GM21381 (cell line): Measurements from ENCODE around the gene KIAA0408.
"Not testable (repeated sequence)": the region's sequence is repeated elsewhere in the genome, so short reads cannot be mapped to it uniquely, and the experiment has no call there.

Experiments
- ATAC-seq: cut with Tn5 transposase; IDR thresholded peaks from one replicate; pipeline ENCODE4 v1.9.1; 2021; ENCODE audit warnings: mild to moderate bottlenecking, moderate library complexity; ENCODE audit not compliant: unreplicated experiment

Gene KIAA0408

DNA sequence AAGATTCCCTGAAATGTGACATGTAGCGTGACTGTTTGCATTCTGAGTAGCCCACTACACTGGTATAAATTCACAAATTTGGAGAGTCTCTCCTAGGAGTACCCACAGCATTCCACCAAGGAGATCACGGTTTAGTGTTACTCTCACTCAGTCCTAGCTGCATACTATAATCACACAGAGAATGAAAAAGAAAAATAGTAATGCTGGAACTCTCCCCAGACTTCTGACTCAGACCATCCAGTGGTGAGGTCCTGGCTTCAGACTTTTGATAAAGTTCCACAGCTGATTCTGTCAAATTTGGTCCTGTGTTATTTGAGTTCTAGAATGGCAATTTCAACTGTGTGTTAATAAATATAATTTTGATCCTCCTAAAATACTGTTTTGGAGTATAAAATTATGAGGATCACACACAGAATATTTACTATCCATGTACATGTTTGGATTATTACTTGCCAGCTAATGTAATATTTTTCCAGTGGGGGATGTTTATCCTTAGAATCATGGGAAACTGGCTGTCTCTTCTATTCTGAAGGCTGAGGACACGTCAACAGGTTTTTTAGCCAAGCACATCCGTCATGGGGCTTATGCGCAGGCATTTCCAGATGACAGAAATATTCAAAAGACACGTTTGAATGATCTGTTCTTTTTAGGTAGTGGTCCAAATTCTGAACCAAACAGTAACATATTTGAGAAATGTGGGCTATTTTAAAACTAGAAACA, 5.1 kb upstream of the KIAA0408 start:
- ATAC-seq = no peak

DNA sequence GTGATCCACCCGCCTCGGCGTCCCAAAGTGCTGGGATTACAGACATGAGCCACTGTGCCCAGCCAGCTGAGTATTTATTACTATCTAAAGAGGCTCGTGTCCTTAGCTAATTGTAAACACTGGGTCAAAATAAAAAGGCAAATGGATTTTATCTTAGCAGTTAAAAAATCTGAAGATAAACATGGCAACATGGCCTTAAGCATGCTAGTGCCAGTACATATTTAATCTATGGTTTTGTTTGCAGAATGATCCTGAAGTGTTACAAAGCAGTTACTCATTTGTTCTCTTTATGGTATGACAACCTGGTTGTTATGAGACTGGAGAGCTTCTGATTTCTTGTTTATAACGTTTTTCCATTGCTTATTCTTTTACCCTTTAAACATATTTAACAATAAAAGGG, 3.9 kb upstream of the KIAA0408 start:
- no peak for ATAC-seq

DNA sequence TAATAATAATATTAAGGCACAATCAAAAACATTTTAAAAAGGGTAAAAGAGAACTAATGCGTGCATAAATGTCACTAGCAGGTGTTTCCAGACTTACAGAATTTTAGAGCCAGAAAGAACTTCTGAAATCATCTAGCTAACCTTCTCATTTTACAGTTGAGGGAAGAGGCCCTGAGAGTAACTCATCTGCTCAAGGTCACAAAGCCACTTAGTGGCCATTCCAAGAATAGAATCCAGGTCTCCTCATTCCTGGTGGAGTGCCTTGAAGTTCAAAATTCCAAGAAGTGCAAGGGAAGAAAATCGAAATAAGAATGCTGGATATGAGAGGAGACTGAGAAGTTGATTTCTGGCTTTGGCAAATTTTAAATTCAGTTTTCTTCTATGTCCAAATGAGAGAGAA, 3.2 kb upstream of the KIAA0408 start:
- ATAC-seq = no peak

DNA sequence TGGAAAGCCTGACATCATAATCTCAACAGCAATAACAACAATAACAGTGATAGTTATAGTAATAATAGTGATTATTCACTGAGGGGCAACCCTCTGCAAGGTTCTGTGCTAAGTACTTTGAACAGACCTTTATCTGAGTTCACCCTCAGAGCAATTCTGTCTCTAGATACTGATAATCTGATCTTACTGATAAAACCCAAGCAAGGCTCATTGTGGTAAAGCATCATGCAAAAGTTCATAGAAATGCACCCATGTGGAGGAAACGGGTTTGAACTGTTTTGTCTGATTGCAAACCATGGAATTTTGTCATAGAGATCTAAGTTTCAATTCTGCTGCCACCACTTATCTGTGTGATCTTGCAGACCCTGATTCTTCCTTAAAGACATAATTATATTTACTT, 1.3 kb upstream of the KIAA0408 start:
- no peak for ATAC-seq

DNA sequence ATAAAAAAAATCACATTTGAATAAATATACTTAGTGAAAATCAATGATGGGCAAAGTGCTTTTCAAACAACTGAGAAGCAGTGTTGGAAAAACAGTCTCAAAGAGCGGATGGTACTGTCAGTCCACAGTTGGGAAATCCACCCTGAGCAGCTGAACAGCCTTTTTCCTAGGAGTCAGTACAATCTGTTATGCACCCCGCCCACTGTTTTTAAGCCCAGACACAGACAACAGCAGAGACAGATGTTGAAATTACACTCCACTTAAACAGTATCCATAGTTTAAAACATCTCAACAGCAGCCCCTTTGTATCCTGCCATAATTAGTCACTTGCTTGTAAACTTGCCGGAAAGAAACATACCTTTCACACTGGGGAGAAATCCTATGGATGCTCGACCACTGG, 372 bp downstream of the KIAA0408 start:
- ATAC-seq = no peak

DNA sequence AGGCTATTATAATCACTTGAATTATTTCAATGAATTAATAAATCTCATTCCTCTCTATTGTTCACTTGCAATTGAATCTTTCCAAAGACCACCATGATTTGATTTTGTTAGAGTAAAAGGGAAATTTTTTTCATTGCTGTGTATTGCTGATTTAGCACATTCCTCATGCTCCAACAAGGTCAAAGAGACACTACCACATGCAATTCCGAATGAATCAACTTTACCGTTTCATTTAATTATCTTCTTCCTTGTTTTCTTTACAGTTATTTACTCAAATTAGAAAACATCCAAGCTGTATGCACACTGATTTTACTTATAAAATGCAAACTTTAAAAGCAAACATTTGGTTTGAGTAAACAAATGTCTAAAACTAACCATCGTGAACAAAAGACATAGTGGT, 967 bp downstream of the KIAA0408 start:
- no peak for ATAC-seq

DNA sequence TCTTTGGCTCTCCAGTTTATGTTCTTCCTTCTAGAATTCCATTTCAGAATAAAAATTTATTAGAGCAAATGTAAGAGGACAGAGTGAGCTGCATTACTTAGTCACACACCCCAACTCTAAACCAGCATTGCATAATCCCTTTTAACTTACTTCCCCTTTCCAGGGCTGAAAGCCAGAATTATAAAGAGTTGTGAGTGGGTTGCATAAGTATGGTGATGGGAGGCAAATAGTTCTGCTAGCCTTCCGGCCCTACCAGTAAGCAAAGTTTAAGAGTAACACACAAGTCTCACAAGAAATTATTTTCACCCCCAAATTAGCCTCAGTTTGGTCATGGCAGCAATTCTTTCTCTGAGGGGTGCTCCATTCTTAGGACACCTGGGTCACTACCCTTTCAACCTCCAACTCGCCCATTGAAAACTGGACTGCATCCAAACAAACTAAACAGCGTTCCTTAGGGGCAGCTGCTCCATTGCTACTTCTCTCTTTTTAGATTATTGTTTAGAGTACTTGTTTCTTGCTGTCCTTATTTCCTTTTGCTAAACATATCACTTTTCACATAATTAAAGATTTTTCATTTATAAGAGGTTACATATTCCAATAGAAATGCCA, 1.6 kb downstream of the KIAA0408 start:
- ATAC-seq = no peak

DNA sequence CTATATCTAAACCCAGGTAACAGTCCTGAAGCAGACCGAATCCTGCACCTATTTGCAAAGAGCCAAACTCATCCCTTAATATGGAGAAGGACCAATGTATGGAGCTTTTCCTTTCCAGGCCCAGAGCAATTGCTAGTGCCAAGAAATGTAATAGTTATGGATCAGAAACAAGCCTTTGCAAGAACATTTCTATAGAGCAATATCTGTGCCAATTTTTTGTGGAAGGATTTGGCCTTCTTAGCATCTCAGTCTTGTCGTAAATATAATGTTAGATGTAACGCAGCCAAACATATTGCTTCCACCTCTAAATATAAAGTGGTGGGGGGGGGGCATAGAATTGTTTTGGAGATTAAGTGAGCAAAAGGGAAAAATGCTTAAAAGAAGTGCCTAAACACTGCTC, 2.7 kb downstream of the KIAA0408 start:
- no peak for ATAC-seq

DNA sequence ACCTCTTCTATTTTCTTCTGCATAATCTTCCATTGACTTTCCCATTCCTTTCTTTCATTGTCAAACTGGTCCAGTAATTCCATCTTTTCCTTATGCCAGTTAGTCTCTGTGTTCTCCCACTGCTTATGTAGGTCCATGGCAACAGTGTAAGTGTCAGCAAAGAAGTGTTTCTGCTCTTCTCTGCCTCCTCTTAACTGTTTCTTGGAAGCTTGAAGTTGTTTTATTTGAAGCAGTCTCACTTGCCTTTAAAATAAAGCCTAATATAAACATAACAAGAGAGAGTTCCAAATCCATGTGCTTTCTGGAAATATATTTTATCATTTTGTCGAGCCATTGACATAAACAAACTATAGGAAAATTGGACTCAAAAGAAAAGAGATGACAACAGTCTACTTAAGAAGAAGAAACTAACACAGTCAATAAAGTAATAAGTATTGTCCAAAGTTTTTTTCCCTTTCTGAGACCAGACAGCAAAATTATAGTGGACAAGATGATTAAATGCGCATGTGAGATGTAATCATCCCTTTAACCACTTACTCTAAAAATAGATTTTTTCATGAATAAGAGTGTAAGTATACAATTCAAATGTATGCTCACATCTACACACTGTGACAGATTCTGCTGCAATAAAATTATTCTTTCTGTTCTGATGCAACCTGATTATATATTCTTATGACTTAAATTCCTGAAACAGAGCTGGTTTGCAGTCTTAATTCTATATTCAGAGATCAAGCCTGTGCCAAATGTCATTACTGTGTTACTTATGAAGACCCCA, 5.2 kb downstream of the KIAA0408 start:
- no peak for ATAC-seq

DNA sequence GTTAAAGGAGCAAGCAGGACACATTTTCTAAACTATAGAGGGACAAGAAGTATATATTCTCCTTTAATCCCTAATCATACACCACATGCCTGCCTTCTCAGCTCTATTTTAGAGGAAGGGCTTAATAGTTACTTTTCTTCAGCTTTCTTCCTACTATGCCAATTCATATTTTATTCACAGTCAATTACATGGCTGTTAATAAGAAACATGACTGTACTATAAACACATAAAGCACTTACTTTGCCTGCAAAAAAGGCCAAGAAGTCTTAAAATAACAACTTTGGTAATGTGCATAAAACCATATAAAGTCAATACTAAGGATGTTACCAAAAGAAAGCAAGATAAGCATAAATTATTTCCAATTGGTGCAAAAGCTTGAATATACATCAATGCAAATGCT, 6.4 kb downstream of the KIAA0408 start:
- no peak for ATAC-seq

DNA sequence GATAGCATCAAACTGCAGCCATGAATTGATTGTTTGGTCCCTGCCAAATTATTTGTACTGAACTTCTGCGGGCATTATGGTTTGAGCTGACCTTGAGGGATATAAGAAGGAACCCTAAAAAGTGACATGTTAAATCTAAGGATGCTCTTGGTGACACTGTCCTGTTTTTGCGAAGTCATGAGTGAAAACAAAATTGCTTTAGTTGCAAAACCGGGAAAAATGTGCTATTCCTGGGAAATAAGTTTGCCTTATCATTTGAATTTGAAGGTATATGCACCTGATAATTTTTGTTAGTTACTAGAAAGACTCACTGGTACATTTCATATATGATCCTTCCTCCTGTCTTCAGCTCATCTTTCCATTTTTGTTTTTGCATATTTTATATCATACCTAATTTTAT, 7.8 kb downstream of the KIAA0408 start:
- no peak for ATAC-seq

DNA sequence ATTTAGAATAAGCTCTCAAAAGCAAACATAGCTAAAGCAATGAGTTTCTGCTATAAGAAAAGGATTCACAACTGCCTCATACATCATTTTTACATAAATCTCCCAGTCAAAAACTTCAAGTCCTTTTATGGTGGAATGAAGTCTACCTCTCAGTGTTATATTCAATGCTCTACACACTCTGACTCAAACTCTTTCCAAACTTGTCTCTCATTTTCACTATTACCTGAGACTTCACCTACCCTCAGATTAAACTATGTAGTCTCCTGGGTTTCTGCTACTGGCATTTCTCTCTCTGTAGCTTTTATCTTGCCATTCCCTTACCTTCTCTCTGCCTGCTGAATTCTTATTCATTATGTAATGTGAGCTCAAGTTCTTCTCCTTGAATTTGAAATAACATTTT, 11.4 kb downstream of the KIAA0408 start:
- ATAC-seq = no peak

DNA sequence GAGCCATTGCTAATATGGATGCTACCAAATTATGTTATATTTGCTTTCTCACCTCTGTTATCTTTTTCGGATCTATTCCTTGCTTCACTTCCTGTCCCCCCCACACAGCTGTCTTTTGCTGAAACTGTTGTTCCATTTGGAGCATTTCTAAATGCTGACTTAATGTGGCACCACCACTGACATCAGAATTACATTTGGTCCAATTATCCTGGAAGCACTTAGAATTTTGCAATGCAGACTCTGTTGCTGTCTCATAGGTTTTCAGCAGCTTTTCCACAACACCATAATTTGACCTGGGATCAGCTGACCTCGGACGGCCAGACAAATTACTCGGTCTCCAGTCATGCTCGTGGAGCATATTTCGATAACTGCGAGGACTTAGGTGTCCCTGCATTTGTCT, 12.8 kb downstream of the KIAA0408 start:
- no peak for ATAC-seq

DNA sequence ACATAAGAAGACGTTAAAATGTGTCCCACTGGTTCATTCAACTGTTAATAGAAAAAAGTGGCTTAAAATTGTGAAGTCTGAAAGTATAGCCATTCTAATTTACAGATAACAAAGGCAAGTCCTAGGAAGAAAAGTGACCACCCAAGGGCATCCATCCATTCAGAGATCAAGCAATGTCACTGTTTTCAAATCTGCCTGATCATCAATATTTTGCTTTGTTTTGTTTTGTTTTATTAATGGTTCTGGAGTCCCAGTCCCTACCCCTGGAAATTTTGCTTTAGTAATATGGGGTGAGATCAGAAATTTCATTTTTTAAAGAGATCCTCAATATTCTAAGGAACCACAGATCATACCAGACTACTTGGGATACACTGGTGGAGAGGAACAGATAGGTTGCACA, 17.3 kb downstream of the KIAA0408 start:
- ATAC-seq = no peak

DNA sequence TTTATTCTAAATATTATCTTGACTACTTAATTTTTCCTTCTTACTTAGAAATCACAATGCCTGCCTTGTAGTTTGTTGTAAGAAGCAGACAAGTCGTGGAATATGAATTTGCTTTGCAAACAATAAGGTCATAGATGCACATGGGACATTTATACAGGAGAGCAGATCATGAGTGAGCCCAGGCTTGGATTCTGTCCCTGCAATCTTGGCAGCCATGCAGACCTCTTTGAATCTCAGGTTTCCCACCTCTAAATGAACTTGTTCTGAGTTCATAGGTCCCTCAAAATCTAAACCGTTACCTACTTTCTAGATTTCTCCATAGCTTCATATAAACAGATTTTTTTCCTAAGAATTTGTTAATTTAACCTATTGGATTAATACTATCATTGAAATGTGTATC, 19.5 kb downstream of the KIAA0408 start:
- no peak for ATAC-seq

DNA sequence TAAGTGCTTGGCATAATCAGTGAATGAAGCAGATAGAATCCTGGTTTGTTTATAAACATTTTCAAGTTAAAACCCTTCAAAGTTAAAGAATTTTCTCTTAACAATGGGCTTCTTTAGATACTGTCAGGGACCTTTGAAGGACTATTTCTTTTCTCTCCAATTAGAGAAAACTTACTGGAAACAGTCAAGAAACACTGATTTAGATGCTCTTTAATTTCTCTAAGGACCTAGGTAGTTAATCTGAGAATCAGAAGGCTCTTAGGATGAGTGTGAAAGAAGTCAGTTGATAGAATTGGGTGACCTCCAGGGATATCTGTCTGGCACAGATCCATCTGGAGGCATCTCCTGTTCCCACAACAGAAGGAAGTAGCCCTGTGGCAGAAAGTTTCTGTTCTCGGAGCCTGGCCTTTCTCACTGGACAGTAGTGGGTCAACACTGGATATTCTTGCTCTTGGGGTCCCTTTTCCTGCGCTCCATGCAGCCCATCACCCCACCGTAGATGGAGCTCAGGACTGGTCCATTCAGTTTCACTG, 22.5 kb downstream of the KIAA0408 start:
- ATAC-seq = no peak

DNA sequence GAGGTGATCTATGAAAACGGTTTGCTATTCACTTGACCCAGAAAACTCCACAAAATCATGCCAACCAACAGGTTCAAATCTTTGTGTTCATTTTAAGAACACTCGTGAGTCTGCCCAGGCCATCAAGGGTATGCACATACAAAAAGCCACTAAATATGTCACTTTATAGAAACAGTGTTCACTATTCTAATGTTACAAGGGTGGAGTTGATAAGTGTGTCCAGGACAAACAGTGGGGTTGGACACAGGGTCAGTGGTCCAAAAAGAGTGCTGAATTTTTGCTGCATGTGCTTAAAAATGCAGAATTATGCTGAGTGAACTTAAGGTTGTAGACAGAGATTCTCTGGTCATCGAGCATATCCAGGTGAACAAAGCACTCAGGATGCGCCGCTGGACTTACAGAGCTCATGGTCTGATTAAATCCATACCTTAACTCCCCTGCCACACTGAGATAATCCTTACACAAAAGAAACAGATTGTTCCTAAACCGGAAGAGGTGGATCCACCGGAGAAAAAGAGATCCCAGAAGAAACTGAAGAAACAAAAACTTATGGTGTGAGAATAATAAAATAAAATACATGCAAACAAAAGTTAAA, 23.5 kb downstream of the KIAA0408 start:
- ATAC-seq = no peak

DNA sequence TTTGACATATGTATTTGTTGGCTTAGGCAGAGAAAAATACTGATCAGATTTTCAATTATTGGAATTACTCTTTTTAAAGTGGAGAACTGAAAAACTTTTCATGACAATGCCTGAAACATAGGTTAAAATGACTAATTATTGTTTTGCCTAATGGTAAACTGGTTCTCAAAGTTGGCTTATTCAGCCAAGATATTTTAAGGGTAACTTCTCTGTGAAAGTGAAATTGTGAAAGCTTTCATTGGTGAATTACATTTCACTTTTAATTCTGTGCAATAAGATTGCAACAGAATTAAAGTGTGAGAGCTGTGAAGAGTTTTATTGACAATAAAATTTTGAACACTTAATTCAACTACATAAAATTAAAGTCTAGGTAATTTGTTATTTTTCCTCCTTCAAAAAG, 24.5 kb downstream of the KIAA0408 start:
- ATAC-seq = no peak

DNA sequence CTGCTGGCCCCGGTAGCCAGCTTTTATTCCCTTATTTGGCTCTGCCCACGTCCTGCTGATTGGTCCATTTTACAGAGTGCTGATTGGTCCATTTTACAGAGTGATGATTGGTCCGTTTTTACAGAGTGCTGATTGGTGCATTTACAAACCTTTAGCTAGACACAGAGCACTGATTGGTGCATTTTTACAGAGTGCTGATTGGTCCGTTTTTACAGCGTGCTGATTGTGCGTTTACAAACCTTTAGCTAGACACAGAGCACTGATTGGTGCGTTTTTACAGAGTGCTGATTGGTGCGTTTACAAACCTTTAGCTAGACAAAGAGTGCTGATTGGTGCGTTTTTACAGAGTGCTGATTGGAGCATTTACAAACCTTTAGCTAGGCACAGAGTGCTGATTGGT, 30.6 kb downstream of the KIAA0408 start:
- not testable (repeated sequence) for ATAC-seq

DNA sequence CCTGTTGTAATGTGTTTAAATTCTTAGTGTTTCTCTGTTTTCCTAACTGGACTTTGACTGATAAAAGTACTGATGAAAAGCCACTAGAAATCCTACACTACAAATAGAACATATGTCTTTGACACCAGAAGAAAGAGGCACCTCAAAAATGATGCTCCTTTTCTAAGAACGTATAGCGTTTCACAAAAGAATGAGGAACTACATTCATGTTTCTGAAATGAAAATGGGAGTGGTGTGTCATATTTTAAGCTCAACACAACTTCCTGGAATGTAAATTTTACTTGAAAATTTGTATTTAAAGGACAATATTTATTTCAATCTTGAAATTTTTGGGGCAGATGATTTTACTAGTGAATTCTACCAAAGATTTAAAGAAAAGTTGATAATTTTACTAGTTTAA, 35.3 kb downstream of the KIAA0408 start:
- ATAC-seq = no peak

DNA sequence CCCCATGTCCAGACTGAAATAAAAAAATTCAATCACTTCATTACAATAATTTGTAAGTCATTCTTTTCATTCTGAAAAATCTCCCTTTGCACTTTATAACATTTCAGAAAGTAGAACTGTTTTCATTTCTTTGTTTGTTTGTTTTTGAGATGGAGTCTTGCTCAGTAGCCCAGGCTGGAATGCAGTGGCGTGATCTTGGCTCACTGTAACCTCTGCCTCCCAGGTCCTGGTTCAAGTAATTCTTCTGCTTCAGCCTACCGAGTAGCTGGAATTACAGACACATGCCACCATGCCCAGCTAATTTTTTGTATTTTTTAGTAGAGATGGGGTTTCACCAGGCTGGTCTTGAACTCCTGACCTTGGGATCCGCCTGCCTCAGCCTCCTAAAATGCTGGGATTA, 38.0 kb downstream of the KIAA0408 start:
- ATAC-seq = not testable (repeated sequence)

DNA sequence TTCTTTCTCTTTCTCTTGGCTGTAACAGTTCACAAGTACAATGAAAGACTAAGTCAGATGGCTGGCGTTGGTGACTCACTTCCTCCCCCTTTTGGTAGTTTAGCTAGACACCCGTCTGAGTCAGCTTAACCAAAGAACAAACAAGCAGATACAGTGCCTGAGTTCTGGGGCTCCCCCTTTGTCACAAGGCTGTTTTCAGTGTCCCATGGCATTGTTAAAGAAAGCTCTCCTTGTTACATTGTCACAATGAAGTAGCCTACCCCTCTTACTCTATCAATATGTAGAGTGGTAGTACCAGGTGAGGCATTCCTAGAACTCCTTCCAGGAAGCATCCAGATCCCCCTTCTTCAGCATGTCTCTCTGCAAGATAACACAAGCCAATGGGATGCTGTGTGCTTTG, 38.6 kb downstream of the KIAA0408 start:
- peak; percentile 100 for ATAC-seq
